ENCODE results near the gene CSF3. TPM values are rescaled to one million over a fixed set of nuclear protein-coding genes. Genes with fewer than 3 reads are reported as not detected.
A peak's percentile ranks its signal among the peaks of the same experiment; 100 is the strongest.

Gene CSF3
- total RNA-seq, 1 experiment from 2014 or later, result not detected

DNA sequence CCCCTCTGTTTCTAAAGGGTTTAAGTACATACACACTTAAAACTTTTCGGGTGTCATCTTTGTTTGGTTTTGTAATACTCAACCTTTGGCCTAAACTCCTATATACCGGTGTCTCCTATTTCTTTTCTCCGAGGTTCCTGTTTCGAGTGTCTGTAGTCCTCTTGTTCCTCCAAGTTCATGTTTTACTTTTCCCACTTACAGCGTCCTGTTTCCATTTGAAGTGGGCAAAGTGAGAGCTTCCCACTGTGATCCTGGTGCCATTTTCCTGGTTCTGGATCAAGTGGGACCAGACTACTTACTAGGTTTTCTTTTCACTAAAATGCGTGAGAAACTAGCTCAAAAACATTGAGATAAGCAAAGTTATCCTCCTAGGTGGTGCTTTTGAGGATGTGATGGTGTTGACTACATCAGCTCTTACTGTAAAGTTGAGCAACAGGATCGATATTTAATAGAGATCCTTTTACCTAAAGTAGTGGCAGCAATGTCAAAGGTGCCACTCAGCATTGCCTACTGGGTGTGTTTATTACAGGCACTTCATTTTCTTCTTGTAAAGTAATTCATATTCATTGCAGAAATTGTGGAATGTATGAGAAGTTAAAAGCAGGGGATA, 33.4 kb upstream of the CSF3 start:
- in situ Hi-C loops (cut with HindIII; ENCODE audit: low pct_unique_long_range_greater_than_20kb, low sequenced_read_pairs), result no loop called here
- ChIA-PET POLR2A (no interaction called here), CTCF (interaction anchor here (0.6 kb wide), 2 partner anchors 22 to 336 kb away, joined by 3 to 4 read pairs; no protein-coding TSS in a partner anchor)
- ATAC-seq, result no peak
- H3K4me3 ChIP-seq (ENCODE audit: low read depth in 2 of 2, low read length in 2 of 2), result peak overlapping the region; percentile 90 to 95
- H3K27ac ChIP-seq (ENCODE audit: low read length), result peak overlapping the region; percentile 89
- intact Hi-C loops (cut with micrococcal nuclease; ENCODE audit: unreplicated experiment), result no loop called here
- H3K9me3 ChIP-seq (ENCODE audit: control insufficient read depth, insufficient read depth, low read depth, low read length), result no peaks in the 10 kb centered on the region
- no peak for DNase-seq (ENCODE audit: low read depth, low spot score)
- TF ChIP-seq POLR2AphosphoS5 (IDR thresholded peaks at IDR 0.05; ENCODE audit: low read depth, low read length), result no peak
- TF ChIP-seq, protein P1, sequence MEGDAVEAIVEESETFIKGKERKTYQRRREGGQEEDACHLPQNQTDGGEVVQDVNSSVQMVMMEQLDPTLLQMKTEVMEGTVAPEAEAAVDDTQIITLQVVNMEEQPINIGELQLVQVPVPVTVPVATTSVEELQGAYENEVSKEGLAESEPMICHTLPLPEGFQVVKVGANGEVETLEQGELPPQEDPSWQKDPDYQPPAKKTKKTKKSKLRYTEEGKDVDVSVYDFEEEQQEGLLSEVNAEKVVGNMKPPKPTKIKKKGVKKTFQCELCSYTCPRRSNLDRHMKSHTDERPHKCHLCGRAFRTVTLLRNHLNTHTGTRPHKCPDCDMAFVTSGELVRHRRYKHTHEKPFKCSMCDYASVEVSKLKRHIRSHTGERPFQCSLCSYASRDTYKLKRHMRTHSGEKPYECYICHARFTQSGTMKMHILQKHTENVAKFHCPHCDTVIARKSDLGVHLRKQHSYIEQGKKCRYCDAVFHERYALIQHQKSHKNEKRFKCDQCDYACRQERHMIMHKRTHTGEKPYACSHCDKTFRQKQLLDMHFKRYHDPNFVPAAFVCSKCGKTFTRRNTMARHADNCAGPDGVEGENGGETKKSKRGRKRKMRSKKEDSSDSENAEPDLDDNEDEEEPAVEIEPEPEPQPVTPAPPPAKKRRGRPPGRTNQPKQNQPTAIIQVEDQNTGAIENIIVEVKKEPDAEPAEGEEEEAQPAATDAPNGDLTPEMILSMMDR (IDR thresholded peaks at IDR 0.05), result no peak
- TF ChIP-seq SIN3A (IDR thresholded peaks at IDR 0.05; ENCODE audit: borderline replicate concordance, insufficient read depth, low read depth, low read length), result no peak
- TF ChIP-seq, protein P2, sequence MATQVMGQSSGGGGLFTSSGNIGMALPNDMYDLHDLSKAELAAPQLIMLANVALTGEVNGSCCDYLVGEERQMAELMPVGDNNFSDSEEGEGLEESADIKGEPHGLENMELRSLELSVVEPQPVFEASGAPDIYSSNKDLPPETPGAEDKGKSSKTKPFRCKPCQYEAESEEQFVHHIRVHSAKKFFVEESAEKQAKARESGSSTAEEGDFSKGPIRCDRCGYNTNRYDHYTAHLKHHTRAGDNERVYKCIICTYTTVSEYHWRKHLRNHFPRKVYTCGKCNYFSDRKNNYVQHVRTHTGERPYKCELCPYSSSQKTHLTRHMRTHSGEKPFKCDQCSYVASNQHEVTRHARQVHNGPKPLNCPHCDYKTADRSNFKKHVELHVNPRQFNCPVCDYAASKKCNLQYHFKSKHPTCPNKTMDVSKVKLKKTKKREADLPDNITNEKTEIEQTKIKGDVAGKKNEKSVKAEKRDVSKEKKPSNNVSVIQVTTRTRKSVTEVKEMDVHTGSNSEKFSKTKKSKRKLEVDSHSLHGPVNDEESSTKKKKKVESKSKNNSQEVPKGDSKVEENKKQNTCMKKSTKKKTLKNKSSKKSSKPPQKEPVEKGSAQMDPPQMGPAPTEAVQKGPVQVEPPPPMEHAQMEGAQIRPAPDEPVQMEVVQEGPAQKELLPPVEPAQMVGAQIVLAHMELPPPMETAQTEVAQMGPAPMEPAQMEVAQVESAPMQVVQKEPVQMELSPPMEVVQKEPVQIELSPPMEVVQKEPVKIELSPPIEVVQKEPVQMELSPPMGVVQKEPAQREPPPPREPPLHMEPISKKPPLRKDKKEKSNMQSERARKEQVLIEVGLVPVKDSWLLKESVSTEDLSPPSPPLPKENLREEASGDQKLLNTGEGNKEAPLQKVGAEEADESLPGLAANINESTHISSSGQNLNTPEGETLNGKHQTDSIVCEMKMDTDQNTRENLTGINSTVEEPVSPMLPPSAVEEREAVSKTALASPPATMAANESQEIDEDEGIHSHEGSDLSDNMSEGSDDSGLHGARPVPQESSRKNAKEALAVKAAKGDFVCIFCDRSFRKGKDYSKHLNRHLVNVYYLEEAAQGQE (IDR thresholded peaks at IDR 0.05; ENCODE audit: insufficient read depth in 1 of 2, low read depth in 2 of 2, low read length in 1 of 2), result no peak
- TF ChIP-seq TCF7L2 (IDR thresholded peaks at IDR 0.05; ENCODE audit: low read depth, low read length), result no peak
- peaks cover 9% of the 10 kb centered on the region for H3K27me3 ChIP-seq (ENCODE audit: control insufficient read depth, insufficient read depth, low read length)
- peaks cover 16% of the 10 kb centered on the region for H3K36me3 ChIP-seq (ENCODE audit: control insufficient read depth, insufficient read depth, low read length)
- H3K4me1 ChIP-seq (ENCODE audit: control insufficient read depth, insufficient read depth, low read length), result peaks cover 11% of the 10 kb centered on the region; the same call in 1 of the 2 replicates
- TSS peak; percentile 78 for BruUV-seq (replicated peaks)

DNA sequence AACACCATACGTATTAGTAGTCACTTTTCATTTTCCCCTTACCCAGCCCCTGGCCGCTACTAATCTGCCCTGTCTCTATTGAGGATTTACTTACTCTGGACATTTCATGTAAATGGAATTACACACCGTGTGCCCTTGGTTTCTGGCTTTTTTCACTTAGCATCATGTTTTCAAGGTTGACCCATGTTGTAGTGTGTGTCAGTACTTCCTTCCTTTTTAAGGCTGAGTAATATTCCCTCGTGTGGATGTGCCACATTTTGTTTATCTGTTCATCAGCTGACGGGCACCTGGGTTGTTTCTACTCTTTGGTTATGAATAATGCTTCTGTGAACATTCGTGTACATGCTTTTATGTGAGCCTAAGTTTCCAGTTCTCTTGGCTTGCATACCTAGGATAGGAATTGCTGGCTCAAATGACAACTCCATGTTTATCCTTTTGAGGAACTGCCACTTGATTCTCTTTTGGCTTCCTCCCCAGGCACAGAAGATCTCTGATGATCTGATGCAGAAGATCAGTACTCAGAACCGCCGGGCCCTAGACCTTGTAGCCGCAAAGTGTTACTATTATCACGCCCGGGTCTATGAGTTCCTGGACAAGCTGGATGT, 26.9 kb upstream of the CSF3 start:
- in situ Hi-C loops (cut with HindIII; ENCODE audit: low pct_unique_long_range_greater_than_20kb, low sequenced_read_pairs) (no loop called here), intact Hi-C loops (cut with micrococcal nuclease; ENCODE audit: unreplicated experiment) (no loop called here)
- BruUV-seq (replicated peaks), result no TSS peak
- H3K9me3 ChIP-seq (ENCODE audit: control insufficient read depth, insufficient read depth, low read depth, low read length), result no peaks in the 10 kb centered on the region
- DNase-seq (ENCODE audit: low read depth, low spot score) (no peak), ATAC-seq (no peak)
- H3K4me3 ChIP-seq (ENCODE audit: low read depth in 2 of 2, low read length in 2 of 2), result no peak overlapping the region
- TF ChIP-seq SIN3A (IDR thresholded peaks at IDR 0.05; ENCODE audit: borderline replicate concordance, insufficient read depth, low read depth, low read length) (no peak), TCF7L2 (IDR thresholded peaks at IDR 0.05; ENCODE audit: low read depth, low read length) (no peak), POLR2AphosphoS5 (IDR thresholded peaks at IDR 0.05; ENCODE audit: low read depth, low read length) (no peak)
- TF ChIP-seq, protein P2 (IDR thresholded peaks at IDR 0.05; ENCODE audit: insufficient read depth in 1 of 2, low read depth in 2 of 2, low read length in 1 of 2), result no peak
- TF ChIP-seq, protein P1 (IDR thresholded peaks at IDR 0.05), result no peak
- no peaks in the 10 kb centered on the region for H3K27me3 ChIP-seq (ENCODE audit: control insufficient read depth, insufficient read depth, low read length)
- peaks cover 49% of the 10 kb centered on the region for H3K36me3 ChIP-seq (ENCODE audit: control insufficient read depth, insufficient read depth, low read length)
- CTCF ChIA-PET, result no interaction called here
- no peaks in the 10 kb centered on the region for H3K4me1 ChIP-seq (ENCODE audit: control insufficient read depth, insufficient read depth, low read length)
- POLR2A ChIA-PET, result no interaction called here
- H3K27ac ChIP-seq (ENCODE audit: low read length), result no peak overlapping the region
